Neutrophil (primary cell): ENCODE data around the gene TSC22D3.
"Not testable (repeated sequence)": the region's sequence is repeated elsewhere in the genome, so short reads cannot be mapped to it uniquely, and the experiment has no call there.

Source experiments
- H3K27ac ChIP-seq: fragments of 200-600 bp; sonication (generic); 2 replicates; pipeline ENCODE4 v1.5.1; 2016; ENCODE audit warnings: mild to moderate bottlenecking, moderate library complexity
- H3K27me3 ChIP-seq: fragments of 200-600 bp; sonication (generic); 2 replicates; pipeline ENCODE4 v1.6.0; 2016; ENCODE audit warnings: mild to moderate bottlenecking
- H3K36me3 ChIP-seq: fragments of 200-600 bp; sonication (generic); 2 replicates; pipeline ENCODE4 v1.5.1; 2017
- H3K4me1 ChIP-seq, 2 experiments: fragments of 200-600 bp in 1 of 2; sonication (generic) in 1 of 2; 1 replicate in 1 of 2; 2 replicates in 1 of 2; pipeline versions ENCODE4 v1.5.1 to v1.6.1; 2013 to 2016; ENCODE audit warnings: low read depth in 1 of 2, low read length in 1 of 2, mild to moderate bottlenecking in 1 of 2, moderate library complexity in 1 of 2; ENCODE audit not compliant: control insufficient read depth in 1 of 2, insufficient read depth in 1 of 2
- H3K4me3 ChIP-seq, 2 experiments: fragments of 200-600 bp in 1 of 2; sonication (generic) in 1 of 2; 1 replicate in 1 of 2; 2 replicates in 1 of 2; pipeline ENCODE4 v1.5.1; 2013 to 2016; ENCODE audit warnings: low read depth in 1 of 2, low read length in 1 of 2, mild to moderate bottlenecking in 1 of 2, moderate library complexity in 1 of 2
- H3K9me3 ChIP-seq: fragments of 200-600 bp; sonication (generic); 2 replicates; pipeline ENCODE4 v1.5.1; 2016
- TF ChIP-seq, protein P1 (sequence below): fragments of 200-600 bp; sonication (generic); IDR thresholded peaks from 2 replicates; pipeline ENCODE4 v1.5.1; 2016; ENCODE audit warnings: antibody characterized with exemption

TSC22D3 gene

DNA sequence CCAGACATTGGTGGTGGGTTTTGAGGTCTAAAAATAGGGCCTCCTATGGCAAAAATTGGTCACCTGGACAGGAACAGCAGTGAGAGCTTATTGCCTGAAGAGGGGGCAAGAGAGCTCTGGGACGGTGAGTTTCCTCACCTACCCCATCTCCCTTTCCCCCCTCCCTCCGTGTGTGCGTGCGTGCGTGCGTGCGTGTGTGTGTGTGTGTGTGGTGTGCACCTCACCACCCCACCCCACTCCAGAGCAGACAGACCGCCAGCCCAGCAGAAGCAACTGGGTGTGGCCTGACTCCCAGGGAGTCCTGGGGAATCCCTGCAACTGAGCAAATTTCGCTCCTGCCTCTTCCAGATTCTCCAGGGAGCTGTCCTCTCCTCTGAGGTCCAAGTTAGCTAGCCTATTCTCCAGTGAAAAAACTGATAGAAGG is 102.6 kb downstream of the TSC22D3 start:
- Histone ChIP-seq H3K4me3 (peak overlapping the region; percentile 32 to 69), H3K4me1 (peaks cover 44 to 47% of the 10 kb centered on the region in 2 experiments), H3K27me3 (no peaks in the 10 kb centered on the region), H3K9me3 (no peaks in the 10 kb centered on the region), H3K36me3 (no peaks in the 10 kb centered on the region), H3K27ac (peak overlapping the region; percentile 89)
- TF ChIP-seq, protein P1, sequence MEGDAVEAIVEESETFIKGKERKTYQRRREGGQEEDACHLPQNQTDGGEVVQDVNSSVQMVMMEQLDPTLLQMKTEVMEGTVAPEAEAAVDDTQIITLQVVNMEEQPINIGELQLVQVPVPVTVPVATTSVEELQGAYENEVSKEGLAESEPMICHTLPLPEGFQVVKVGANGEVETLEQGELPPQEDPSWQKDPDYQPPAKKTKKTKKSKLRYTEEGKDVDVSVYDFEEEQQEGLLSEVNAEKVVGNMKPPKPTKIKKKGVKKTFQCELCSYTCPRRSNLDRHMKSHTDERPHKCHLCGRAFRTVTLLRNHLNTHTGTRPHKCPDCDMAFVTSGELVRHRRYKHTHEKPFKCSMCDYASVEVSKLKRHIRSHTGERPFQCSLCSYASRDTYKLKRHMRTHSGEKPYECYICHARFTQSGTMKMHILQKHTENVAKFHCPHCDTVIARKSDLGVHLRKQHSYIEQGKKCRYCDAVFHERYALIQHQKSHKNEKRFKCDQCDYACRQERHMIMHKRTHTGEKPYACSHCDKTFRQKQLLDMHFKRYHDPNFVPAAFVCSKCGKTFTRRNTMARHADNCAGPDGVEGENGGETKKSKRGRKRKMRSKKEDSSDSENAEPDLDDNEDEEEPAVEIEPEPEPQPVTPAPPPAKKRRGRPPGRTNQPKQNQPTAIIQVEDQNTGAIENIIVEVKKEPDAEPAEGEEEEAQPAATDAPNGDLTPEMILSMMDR: peak; percentile 79

DNA sequence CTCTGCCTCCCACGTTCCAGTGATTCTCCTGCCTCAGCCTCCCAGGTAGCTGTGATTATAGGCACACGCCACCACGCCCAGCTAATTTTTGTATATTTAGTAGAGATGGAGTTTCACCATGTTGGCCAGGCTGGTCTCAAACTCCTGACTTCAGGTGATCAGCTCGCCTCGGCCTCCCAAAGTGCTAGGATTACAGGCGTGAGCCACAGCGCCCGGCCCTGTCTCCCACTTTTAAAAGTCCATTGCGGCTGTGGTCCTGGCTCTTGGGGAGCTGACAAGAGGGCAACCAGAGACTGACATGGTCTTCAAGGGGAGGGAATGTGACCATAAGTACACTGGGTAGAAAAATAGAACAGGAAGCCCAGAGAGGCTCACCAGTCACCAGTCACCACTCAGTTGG is 104.3 kb downstream of the TSC22D3 start:
- not testable (repeated sequence) for H3K9me3 ChIP-seq, H3K36me3 ChIP-seq, H3K27me3 ChIP-seq, H3K4me3 ChIP-seq, H3K27ac ChIP-seq
- H3K4me1 ChIP-seq: peaks cover 33 to 34% of the 10 kb centered on the region in 2 experiments

DNA sequence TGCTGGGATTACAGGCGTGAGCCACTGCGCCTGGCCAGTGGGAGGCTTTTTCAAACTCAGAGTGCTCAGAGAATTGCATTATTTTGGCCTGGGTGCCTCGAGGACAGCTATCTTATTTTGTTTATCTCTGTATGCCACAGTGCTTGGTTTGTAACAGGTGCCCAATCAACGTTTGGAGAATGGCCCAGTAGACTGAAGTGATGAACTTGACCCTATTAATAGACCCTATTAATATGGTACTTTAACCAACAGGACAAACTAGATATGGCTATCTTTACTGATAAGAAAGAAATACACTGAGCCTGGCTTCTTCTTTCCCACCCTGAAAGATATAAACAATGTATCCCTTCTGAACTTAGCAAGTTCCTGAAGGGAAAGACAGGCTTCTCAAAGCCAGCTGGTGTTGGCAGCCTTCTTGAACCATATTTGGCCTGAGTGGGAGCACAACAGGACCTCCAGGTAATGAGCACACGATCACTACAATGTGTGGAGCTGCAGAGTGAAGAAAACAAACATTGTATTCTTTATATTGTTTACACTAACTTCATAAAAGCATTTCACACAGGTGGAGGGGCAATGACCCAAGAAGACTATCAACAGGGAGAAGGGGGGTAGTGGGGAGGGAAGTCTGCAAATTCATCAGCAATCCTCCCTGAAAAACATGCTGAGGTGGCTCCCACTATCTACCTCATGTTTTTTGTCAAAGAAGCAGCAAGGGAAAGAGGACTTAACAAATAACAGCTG is 105.5 kb downstream of the TSC22D3 start:
- no peak overlapping the region for H3K4me3 ChIP-seq
- no peaks in the 10 kb centered on the region for H3K36me3 ChIP-seq
- H3K9me3 ChIP-seq: no peaks in the 10 kb centered on the region
- H3K27ac ChIP-seq: no peak overlapping the region
- TF ChIP-seq, protein P1: no peak
- H3K27me3 ChIP-seq: no peaks in the 10 kb centered on the region
- H3K4me1 ChIP-seq: peaks cover 21 to 22% of the 10 kb centered on the region in 2 experiments

DNA sequence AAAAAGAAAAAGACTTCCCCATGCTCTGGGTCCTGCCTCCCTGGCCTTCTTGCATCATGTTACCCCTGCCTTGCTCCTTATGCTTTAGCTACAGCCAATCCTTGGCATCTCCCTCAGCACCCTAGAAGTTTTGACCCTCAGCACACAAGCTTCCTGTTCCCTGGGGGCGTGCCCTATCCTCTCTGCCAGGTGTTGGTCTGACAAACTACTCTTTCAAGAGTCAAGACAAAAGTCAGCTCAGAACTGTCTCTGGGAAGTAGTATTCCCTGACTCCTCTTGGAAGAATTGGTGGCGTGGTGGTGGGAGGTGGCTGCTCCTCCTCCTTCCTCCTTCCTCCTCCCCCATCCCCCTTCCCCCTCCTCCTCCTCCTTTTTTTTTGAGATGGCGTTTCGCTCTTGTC is 106.3 kb downstream of the TSC22D3 start:
- Histone ChIP-seq H3K27ac (no peak overlapping the region), H3K27me3 (no peaks in the 10 kb centered on the region), H3K9me3 (no peaks in the 10 kb centered on the region), H3K4me3 (no peak overlapping the region), H3K36me3 (no peaks in the 10 kb centered on the region), H3K4me1 (peaks cover 13 to 14% of the 10 kb centered on the region in 2 experiments)
- TF ChIP-seq, protein P1: no peak

DNA sequence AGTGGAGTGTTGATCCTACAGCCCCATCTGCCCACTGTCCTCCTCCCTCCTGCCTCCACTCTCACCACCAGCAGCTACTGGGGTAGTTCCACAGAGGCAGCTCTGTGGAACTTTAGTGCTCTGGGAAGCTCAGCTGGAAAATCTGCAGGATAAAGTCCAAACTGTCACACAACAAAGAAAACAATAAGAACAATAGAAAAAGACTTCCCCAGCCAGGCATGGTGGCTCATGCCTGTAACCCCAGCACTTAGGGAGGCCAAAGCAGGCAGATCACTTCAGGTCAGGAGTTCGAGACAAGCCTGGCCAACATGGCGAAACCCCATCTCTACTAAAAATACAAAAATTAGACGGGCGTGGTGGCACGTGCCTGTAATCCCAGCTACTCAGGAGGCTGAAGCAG is 106.9 kb downstream of the TSC22D3 start:
- not testable (repeated sequence) for H3K27ac ChIP-seq, H3K36me3 ChIP-seq, H3K9me3 ChIP-seq, H3K4me3 ChIP-seq, H3K27me3 ChIP-seq, H3K4me1 ChIP-seq

DNA sequence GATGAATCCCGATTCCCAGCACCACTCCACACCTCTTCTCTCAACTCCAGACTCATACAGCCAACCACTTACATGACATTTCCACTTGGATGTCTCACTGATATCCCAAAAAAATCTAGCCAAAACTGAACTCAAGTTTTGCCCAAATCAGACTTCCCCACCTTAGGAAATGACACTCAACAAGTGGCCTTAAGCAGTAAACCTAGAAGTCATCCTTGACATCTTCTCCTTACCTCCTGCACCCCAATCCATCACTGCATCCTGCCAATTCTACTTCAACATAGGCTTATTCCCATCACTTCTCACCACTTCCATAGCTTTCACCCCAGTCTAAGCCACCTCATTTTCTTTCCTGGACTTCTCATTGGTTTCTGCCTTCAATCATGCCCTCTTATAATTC is 108.2 kb downstream of the TSC22D3 start:
- no peaks in the 10 kb centered on the region for H3K27me3 ChIP-seq
- TF ChIP-seq, protein P1: no peak

More for the DNA sequence above, 108.2 kb downstream of the TSC22D3 start:
- no peaks in the 10 kb centered on the region for H3K4me1 ChIP-seq
- H3K9me3 ChIP-seq: no peaks in the 10 kb centered on the region
- H3K36me3 ChIP-seq: no peaks in the 10 kb centered on the region
- H3K27ac ChIP-seq: no peak overlapping the region
- H3K4me3 ChIP-seq: no peak overlapping the region
